GM06990 (cell line): ENCODE results near the gene ARHGAP4.

Experiments
- DNase-seq: peaks from one replicate; pipeline ENCODE4 v3.0.0-alpha.2; 2011; ENCODE audit not compliant: insufficient read length; ENCODE audit errors: extremely low read depth
- H3K27me3 ChIP-seq: replicated peaks from 2 replicates; pipeline ENCODE4 v1.6.0; 2011; ENCODE audit warnings: low read length; ENCODE audit not compliant: control insufficient read depth, insufficient read depth
- H3K36me3 ChIP-seq: 2 replicates; pipeline ENCODE4 v1.5.1; 2011; ENCODE audit warnings: low read length; ENCODE audit not compliant: control insufficient read depth, insufficient read depth
- H3K4me3 ChIP-seq: replicated peaks from 2 replicates; pipeline ENCODE4 v1.5.1; 2011; ENCODE audit warnings: low read depth, mild to moderate bottlenecking, control low read depth, low read length
- CTCF ChIP-seq: IDR thresholded peaks from 2 replicates; pipeline ENCODE4 v1.5.1; 2011; ENCODE audit warnings: low read length, control low read depth, mild to moderate bottlenecking, inconsistent platforms; ENCODE audit not compliant: insufficient read depth, poor library complexity, severe bottlenecking

The ARHGAP4 gene

DNA sequence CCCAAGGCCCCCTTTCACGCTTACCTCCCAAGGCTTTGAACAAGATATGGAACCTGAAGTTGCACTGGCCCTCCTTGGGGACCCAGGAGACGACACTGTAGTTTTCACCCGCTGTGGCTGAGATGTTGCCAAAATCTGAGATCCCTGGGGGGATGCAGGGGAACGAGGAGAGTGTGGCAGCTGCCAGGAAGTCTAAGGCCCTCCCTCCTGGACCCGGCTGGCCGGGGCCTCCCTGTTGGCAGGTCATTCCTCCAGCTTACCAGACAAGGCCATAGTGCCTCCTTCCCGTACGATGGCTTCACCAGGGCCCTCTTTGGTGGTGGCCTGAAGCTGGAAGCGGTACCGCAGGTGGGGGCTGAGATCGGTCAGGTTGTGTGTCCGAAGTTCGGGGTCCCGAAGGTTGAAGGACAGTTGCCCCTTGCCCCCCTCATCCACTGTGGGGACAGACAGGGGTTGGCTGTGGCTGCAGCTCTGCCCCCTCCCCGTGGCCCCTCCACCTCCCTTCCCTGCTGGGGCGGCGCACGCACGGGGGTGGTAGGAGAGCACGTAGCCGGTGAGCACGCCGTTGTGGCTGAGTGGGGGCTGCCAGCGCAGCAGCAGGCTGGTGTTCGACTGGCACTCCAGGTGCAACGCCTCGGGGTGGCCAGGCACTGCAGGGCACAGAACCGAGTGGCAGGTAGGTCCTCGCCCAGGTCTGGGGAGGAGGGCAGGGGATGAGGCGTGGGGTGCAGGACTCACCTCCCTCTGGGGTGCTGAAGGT lies 61.3 kb downstream of the ARHGAP4 start:
- Histone ChIP-seq H3K27me3 (no peaks in the 10 kb centered on the region; the same call in none of the 2 replicates), H3K4me3 (no peak overlapping the region), H3K36me3 (no peaks in the 10 kb centered on the region)
- no peak for TF ChIP-seq CTCF
- no peak for DNase-seq

- Histone ChIP-seq H3K36me3 (no peaks in the 10 kb centered on the region), H3K27me3 (no peaks in the 10 kb centered on the region; the same call in none of the 2 replicates), H3K4me3 (no peak overlapping the region)
- DNase-seq, result no peak
- TF ChIP-seq CTCF, result no peak
Measured at GRCh38 chrX:153864101-153864500, 62.0 kb downstream of the ARHGAP4 start.

- TF ChIP-seq CTCF, result no peak
- no peak for DNase-seq
- Histone ChIP-seq H3K4me3 (no peak overlapping the region), H3K27me3 (no peaks in the 10 kb centered on the region; the same call in none of the 2 replicates), H3K36me3 (no peaks in the 10 kb centered on the region)
Measured at GRCh38 chrX:153863251-153863991, 62.6 kb downstream of the ARHGAP4 start.

DNA sequence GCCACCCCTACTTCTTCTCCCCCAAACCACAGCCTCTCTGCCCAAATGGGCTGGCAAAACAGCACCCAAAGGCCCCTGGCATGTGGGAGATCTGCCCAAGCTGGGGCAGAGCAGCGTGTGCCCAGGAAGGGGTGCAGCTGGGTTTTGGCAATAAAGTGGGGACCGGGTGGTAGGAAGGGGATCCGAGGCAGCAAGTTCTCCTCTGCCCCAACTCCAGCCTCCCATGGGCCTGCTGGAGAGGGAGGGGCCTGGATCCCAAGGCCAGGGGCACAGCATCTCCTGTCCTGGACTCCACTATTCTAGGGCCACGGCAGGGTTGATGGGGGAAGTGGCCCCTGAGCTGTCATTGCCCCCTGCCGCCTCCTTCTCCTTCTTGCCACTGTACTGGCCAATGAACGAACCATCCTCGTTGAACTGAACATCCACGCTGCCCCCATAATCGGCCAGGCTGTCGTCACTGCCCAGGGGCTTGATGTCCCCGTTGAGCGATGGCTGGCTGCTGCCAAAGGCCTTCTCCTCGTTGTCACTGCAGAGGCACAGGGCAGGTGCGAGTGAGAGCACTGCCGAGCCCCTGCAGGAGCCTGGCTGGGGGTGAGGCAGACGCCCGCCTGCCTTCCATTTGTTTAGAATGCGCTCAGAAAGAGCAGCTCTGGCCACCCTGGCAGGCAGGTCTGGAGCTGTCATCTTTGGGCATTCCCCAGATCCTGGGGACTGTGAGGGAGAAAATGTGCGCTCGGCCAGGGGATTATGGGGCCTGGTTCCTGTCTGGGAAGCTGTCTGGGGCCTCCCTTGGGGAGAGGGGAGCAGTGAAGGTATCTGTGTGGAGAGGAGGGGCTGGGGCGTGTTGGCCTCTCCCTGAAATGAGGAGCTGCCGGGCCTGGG lies 63.5 kb downstream of the ARHGAP4 start:
- TF ChIP-seq CTCF, result no peak
- Histone ChIP-seq H3K36me3 (no peaks in the 10 kb centered on the region), H3K4me3 (no peak overlapping the region), H3K27me3 (no peaks in the 10 kb centered on the region; the same call in 1 of the 2 replicates)
- no peak for DNase-seq

- no peak for DNase-seq
- no peak for TF ChIP-seq CTCF
- H3K4me3 ChIP-seq, result no peak overlapping the region
- H3K36me3 ChIP-seq, result no peaks in the 10 kb centered on the region
- H3K27me3 ChIP-seq, result peaks cover 1% of the 10 kb centered on the region; the same call in 1 of the 2 replicates
Measured at GRCh38 chrX:153861733-153862310, 64.2 kb downstream of the ARHGAP4 start.
